ENCODE data around the gene FECH.

GRCh38 chr18:57576316-57576715, 10.2 kb downstream of the FECH start:
- TF ChIP-seq, protein P1, sequence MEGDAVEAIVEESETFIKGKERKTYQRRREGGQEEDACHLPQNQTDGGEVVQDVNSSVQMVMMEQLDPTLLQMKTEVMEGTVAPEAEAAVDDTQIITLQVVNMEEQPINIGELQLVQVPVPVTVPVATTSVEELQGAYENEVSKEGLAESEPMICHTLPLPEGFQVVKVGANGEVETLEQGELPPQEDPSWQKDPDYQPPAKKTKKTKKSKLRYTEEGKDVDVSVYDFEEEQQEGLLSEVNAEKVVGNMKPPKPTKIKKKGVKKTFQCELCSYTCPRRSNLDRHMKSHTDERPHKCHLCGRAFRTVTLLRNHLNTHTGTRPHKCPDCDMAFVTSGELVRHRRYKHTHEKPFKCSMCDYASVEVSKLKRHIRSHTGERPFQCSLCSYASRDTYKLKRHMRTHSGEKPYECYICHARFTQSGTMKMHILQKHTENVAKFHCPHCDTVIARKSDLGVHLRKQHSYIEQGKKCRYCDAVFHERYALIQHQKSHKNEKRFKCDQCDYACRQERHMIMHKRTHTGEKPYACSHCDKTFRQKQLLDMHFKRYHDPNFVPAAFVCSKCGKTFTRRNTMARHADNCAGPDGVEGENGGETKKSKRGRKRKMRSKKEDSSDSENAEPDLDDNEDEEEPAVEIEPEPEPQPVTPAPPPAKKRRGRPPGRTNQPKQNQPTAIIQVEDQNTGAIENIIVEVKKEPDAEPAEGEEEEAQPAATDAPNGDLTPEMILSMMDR (IDR thresholded peaks at IDR 0.05), result no peak
- no peak for TF ChIP-seq POLR2A (IDR thresholded peaks at IDR 0.05)
